ENCODE data around the gene NOXA1.
"Not testable (repeated sequence)": the region's sequence is repeated elsewhere in the genome, so short reads cannot be mapped to it uniquely, and the experiment has no call there.

The NOXA1 gene

DNA sequence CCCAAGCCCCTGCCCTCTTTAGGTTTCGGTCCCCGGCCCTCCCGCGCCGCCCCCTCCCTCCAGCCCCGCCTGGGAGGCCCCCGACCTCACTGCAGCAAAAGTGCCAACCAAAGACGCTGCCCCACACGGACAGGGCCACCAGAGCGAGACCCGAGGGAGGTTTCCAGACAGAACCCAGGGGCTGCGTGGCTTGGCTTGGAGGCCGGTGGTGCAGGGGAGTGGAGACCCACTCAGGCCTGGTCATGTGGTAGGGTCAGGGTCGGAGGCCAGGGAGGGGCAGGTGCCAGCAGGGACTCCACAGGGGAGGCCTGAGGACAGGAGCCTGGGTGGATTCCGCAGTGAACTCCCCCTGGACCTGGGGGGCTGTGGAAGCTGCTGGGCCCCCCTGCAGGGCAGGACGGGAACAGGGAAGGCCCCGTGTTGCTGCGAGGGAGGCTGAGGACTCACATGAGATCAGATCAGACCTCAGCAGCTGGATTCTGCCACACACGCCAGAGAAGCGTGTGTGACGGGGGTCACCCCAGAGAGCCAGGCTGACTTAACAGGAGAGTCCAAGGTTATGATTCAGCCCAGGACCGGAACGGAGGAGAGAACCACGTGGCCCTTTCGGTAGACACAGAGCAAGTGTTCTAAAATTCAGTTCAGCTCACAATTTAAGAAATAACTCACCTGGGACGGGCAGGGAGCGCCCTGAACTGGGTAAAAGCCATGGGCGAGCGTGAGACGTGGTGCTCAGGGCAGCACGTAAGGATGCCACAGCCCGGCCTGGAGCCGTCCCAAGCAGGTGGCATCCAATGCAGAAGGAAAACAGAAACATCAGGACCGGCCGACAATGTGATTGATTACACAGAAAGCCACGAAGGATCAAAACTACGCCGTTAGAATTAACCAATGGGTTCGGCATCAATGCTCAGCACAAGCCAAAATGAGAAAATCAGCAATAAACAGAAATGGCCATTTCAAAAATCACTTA lies 39.1 kb upstream of the NOXA1 start:
- DNase-seq (ENCODE audit: low spot score), result no peak
- Mint-ChIP-seq H3K9me3 (no peaks in the 10 kb centered on the region), H3K4me1 (ENCODE audit: low read depth) (no peaks in the 10 kb centered on the region), H3K4me3 (no peak overlapping the region), H3K27ac (no peak overlapping the region), H3K36me3 (ENCODE audit: low read depth) (no peaks in the 10 kb centered on the region), H3K27me3 (ENCODE audit: low read depth) (no peaks in the 10 kb centered on the region)

DNA sequence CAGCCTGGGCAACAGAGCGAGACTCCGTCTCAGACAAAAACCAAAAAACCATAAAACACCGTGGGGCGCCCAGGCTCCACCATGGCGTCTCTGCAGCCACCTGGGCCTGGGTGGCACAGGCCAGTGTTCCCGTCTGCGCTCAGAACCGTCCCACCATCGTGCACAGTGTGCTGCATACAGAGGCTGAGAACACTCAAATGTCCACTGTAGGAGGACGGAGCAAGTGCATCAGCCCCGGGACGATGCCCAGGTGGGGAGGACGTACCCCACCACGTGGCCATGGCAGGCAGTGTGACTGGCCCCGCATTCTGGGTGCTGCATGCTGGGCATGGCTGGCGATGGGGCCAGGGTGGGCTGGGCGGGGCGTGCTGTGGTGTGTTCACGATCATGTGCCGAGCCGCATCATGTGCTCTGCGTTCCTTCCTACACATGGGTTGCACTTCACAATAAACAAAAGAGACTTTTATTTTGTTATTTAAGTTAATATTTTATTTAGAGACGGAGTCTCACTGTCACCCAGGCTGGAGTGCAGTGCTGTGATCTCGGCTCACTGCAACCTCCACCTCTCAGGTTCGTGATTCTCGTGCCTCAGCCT lies 38.0 kb upstream of the NOXA1 start:
- no peak overlapping the region for H3K27ac Mint-ChIP-seq

DNA sequence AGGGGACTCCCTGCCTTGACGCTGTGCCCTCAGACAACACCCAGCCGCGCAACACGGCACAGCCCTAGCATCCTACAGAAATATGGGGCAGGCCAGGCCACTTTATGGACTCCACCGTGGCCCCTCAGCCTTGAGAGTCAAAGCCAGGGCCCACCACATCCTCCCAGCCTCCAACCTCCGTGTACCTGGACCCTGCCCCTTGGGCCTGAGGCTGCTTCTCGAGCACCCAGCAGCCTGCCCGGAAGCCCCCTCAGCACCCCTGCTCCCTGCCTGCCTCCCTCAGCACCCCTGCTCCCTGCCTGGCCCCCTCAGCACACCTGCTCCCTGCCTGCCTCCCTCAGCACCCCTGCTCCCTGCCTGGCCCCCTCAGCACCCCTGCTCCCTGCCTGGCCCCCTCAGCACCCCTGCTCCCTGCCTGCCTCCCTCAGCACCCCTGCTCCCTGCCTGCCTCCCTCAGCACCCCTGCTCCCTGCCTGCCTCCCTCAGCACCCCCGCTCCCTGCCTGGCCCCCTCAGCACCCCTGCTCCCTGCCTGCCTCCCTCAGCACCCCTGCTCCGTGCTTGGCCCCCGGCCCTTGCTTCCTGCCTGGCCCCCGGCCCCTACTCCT lies 36.6 kb upstream of the NOXA1 start:
- H3K27me3 Mint-ChIP-seq (ENCODE audit: low read depth); DNase-seq (ENCODE audit: low spot score); H3K4me1 Mint-ChIP-seq (ENCODE audit: low read depth); H3K4me3 Mint-ChIP-seq; H3K9me3 Mint-ChIP-seq; H3K36me3 Mint-ChIP-seq (ENCODE audit: low read depth); H3K27ac Mint-ChIP-seq: not testable (repeated sequence)

More for the DNA sequence above, 38.0 kb upstream of the NOXA1 start:
- Mint-ChIP-seq H3K36me3 (ENCODE audit: low read depth) (no peaks in the 10 kb centered on the region), H3K9me3 (no peaks in the 10 kb centered on the region), H3K4me1 (ENCODE audit: low read depth) (no peaks in the 10 kb centered on the region), H3K27me3 (ENCODE audit: low read depth) (no peaks in the 10 kb centered on the region), H3K4me3 (no peak overlapping the region)
- DNase-seq (ENCODE audit: low spot score), result no peak

- Mint-ChIP-seq H3K4me3 (no peak overlapping the region), H3K27ac (peak overlapping the region; percentile 36), H3K36me3 (ENCODE audit: low read depth) (no peaks in the 10 kb centered on the region), H3K4me1 (ENCODE audit: low read depth) (no peaks in the 10 kb centered on the region), H3K9me3 (no peaks in the 10 kb centered on the region), H3K27me3 (ENCODE audit: low read depth) (no peaks in the 10 kb centered on the region)
- DNase-seq (ENCODE audit: low spot score), result no peak
Observed at GRCh38 chr9:137387114-137387890, 35.9 kb upstream of the NOXA1 start.

DNA sequence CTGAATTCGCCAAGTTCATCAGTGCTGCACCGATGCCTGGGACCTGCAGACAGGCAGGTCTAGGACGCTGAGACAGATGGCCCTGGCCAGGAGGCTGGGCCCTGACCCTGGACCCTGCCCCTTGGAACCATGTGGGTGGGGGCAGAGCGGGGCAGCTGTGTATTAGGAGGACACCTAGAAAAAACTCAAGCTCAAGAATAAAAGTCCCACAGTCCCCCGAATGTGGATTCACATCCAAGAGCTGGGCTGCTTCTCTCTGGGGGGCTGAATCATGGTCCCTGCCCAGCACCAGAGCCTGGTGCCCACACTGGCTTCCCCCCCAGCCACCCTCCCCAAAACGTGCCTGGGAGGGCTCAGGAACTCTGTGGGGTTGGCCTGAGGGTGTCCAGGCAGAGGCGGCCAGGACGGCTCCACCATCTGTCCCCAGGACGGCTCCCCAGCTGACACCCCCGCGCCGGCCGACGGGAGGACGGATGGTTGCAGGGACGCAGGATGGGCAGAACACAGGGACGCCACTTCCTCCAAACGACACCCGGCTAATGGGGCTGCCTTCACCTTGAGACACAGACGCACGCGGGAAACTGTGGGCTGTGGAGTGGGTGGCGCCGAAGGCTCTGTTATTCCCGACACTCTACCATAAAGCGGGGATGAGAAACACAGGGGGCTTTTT lies 35.2 kb upstream of the NOXA1 start:
- no peak for DNase-seq (ENCODE audit: low spot score)
- H3K27ac Mint-ChIP-seq, result no peak overlapping the region
- no peaks in the 10 kb centered on the region for H3K4me1 Mint-ChIP-seq (ENCODE audit: low read depth)
- no peaks in the 10 kb centered on the region for H3K36me3 Mint-ChIP-seq (ENCODE audit: low read depth)
- no peak overlapping the region for H3K4me3 Mint-ChIP-seq
- H3K27me3 Mint-ChIP-seq (ENCODE audit: low read depth), result no peaks in the 10 kb centered on the region
- no peaks in the 10 kb centered on the region for H3K9me3 Mint-ChIP-seq

DNA sequence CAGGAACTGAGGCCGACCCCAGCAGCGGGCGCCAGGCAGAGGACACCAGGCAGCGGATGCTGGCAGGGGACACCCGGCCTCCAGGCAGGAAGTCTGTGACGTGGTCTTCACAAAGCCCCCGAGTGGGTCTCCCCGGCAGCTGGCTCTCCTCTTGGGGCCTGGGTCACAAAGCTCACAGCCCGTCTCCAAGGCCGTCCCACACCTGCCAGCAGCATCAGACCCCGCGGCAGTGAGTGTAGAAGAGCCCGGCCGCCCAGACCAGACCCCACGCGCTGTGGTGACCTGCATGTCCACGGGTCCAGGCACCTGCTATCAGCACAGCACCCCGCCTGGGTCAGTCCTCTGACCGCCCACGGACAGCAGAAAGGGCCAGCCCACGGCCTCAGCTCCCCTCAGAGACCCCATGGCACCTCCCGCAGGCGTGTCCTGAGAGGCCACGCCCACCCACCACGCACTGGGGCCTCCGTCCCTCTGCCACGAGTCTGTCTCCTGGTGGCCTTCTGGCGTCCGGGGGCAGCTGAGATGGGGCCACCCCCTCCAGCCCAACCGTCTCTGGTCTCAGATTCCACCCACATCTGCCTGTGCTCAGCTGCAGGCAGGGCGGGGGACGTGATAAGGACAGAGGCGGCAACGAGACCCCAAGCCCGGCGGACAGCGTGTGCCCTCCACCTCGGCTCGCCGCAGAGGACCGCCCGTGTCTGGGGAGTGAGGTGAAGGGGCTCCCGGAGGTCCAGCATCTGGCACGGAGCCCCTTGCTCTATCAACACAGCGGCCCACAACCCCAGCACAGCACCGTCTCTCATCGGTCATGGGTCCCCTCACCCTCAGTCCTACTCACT lies 34.4 kb upstream of the NOXA1 start:
- no peak overlapping the region for H3K4me3 Mint-ChIP-seq
- H3K9me3 Mint-ChIP-seq, result no peaks in the 10 kb centered on the region
- DNase-seq (ENCODE audit: low spot score), result no peak
- H3K4me1 Mint-ChIP-seq (ENCODE audit: low read depth), result no peaks in the 10 kb centered on the region
- H3K27me3 Mint-ChIP-seq (ENCODE audit: low read depth), result no peaks in the 10 kb centered on the region
- H3K27ac Mint-ChIP-seq, result no peak overlapping the region
- no peaks in the 10 kb centered on the region for H3K36me3 Mint-ChIP-seq (ENCODE audit: low read depth)

DNA sequence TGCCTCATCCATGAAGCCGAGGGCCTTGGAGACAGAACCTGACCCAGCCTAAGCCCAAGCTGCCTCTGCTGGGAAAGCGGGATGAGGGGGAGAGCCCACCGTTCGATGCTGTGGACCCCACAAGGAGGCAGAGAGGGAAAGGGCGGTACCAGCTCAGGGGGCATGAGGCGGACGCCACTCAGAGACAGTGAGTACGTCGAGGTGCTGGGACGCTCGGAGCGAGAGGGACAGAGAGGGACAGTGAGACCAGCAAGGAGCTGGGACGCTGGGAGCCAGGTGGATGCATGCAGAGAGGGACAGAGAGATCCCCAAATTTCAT lies 33.8 kb upstream of the NOXA1 start:
- DNase-seq (ENCODE audit: low spot score), result no peak
- Mint-ChIP-seq H3K9me3 (no peaks in the 10 kb centered on the region), H3K4me3 (no peak overlapping the region), H3K4me1 (ENCODE audit: low read depth) (no peaks in the 10 kb centered on the region), H3K36me3 (ENCODE audit: low read depth) (no peaks in the 10 kb centered on the region), H3K27ac (no peak overlapping the region), H3K27me3 (ENCODE audit: low read depth) (no peaks in the 10 kb centered on the region)

GRCh38 chr9:137390553-137391410 lies 32.4 kb upstream of the NOXA1 start:
- DNase-seq (ENCODE audit: low spot score), result no peak
- Mint-ChIP-seq H3K36me3 (ENCODE audit: low read depth) (no peaks in the 10 kb centered on the region), H3K27ac (no peak overlapping the region), H3K27me3 (ENCODE audit: low read depth) (no peaks in the 10 kb centered on the region), H3K4me1 (ENCODE audit: low read depth) (no peaks in the 10 kb centered on the region), H3K9me3 (no peaks in the 10 kb centered on the region), H3K4me3 (no peak overlapping the region)

- Mint-ChIP-seq H3K4me1 (ENCODE audit: low read depth) (no peaks in the 10 kb centered on the region), H3K27me3 (ENCODE audit: low read depth) (no peaks in the 10 kb centered on the region), H3K4me3 (no peak overlapping the region), H3K9me3 (no peaks in the 10 kb centered on the region), H3K27ac (no peak overlapping the region), H3K36me3 (ENCODE audit: low read depth) (no peaks in the 10 kb centered on the region)
- no peak for DNase-seq (ENCODE audit: low spot score)
Observed at GRCh38 chr9:137391411-137391754, 31.8 kb upstream of the NOXA1 start.

- Mint-ChIP-seq H3K36me3 (ENCODE audit: low read depth) (peaks cover 2% of the 10 kb centered on the region), H3K9me3 (no peaks in the 10 kb centered on the region), H3K4me3 (no peak overlapping the region), H3K27ac (no peak overlapping the region), H3K4me1 (ENCODE audit: low read depth) (no peaks in the 10 kb centered on the region), H3K27me3 (ENCODE audit: low read depth) (no peaks in the 10 kb centered on the region)
- no peak for DNase-seq (ENCODE audit: low spot score)
Observed at GRCh38 chr9:137392232-137393007, 30.8 kb upstream of the NOXA1 start.

DNA sequence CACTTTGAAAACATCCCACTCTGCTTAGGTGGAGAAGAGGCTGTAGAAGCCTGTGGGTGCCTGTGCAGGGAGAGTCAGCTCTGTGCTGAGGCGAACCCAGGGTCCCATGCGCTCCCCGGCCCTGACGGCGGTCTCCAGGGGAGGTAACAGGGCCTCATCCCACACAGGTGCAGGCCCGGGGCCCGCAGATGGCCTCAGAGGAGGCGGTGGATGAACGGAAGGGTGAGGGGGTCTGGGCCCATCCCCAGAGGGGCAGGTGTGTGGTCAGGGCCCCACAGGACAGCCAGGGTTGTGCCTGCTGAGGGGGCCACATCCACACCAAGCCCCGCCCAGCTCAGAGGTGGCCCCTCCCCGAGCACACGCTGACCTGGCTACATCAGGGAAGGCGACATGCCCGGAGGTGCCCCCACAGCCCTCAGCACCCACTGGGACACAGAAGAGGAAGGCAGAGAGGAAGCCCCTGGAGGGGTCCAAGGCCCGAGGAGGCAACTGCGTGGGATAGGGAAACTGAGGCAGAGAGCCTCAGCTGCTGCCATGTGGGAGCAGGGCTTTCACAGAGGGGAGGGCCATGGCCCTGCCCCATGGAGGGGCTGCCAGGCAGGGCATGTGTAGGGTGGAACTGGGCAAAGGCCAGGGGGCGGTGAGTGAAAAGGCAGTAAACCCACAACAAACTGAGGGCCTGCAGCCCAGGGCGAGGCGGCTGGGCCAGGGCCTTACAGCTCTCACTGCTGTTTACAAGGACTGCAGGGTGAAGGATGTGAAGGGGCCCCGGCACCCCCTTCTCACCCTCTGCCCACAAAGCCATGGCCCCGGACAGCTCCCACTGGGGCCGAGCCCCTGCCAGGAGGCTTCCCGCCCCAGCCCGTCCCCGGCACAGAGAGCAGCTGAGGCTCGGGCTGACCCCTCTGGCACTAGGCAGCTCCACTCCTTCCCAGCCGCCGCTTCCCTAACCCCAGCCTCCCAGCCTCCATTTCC lies 29.7 kb upstream of the NOXA1 start:
- Mint-ChIP-seq H3K27ac (no peak overlapping the region), H3K9me3 (no peaks in the 10 kb centered on the region), H3K27me3 (ENCODE audit: low read depth) (no peaks in the 10 kb centered on the region), H3K36me3 (ENCODE audit: low read depth) (peaks cover 2% of the 10 kb centered on the region), H3K4me1 (ENCODE audit: low read depth) (no peaks in the 10 kb centered on the region), H3K4me3 (no peak overlapping the region)
- DNase-seq (ENCODE audit: low spot score), result no peak

Measured in T-helper 2 cell treated with Interferon-gamma antibody and Interleukin-4, amounts not matched to agents 5 μg/mL and 100 μg/mL, for 36 hours (primary cell).